T follicular helper cell (primary cell): ENCODE results near the gene RHCE.
"Not testable (repeated sequence)": the region's sequence is repeated elsewhere in the genome, so short reads cannot be mapped to it uniquely, and the experiment has no call there.

Experiments used
- DNase-seq: peaks from one replicate; pipeline ENCODE4 v3.0.0-alpha.2; 2020; ENCODE audit warnings: low read depth

RHCE gene

GRCh38 chr1:25398079-25398478, 22.5 kb downstream of the RHCE start:
- not testable (repeated sequence) for DNase-seq

GRCh38 chr1:25397549-25397948, 23.1 kb downstream of the RHCE start:
- DNase-seq: not testable (repeated sequence)

GRCh38 chr1:25392841-25393240, 27.8 kb downstream of the RHCE start:
- no peak for DNase-seq

- not testable (repeated sequence) for DNase-seq
Measured at GRCh38 chr1:25389721-25390120, 30.9 kb downstream of the RHCE start.

- not testable (repeated sequence) for DNase-seq
Measured at GRCh38 chr1:25388691-25389090, 31.9 kb downstream of the RHCE start.

- DNase-seq: not testable (repeated sequence)
Measured at GRCh38 chr1:25387096-25387495, 33.5 kb downstream of the RHCE start.

GRCh38 chr1:25383875-25384274, 36.8 kb downstream of the RHCE start:
- DNase-seq: not testable (repeated sequence)

GRCh38 chr1:25383090-25383489, 37.5 kb downstream of the RHCE start:
- DNase-seq: not testable (repeated sequence)

- not testable (repeated sequence) for DNase-seq
Measured at GRCh38 chr1:25382543-25382942, 38.1 kb downstream of the RHCE start.

- DNase-seq: not testable (repeated sequence)
Measured at GRCh38 chr1:25378367-25378766, 42.3 kb downstream of the RHCE start.

GRCh38 chr1:25371757-25372156, 48.9 kb downstream of the RHCE start:
- not testable (repeated sequence) for DNase-seq

- DNase-seq: not testable (repeated sequence)
Measured at GRCh38 chr1:25369691-25370271, 50.8 kb downstream of the RHCE start.

GRCh38 chr1:25369241-25369640, 51.4 kb downstream of the RHCE start:
- no peak for DNase-seq

GRCh38 chr1:25362634-25363559, 57.7 kb downstream of the RHCE start:
- DNase-seq: not testable (repeated sequence)

GRCh38 chr1:25361901-25362300, 58.7 kb downstream of the RHCE start:
- DNase-seq: no peak

GRCh38 chr1:25360596-25361581, 59.7 kb downstream of the RHCE start:
- no peak for DNase-seq

GRCh38 chr1:25356848-25357247, 63.8 kb downstream of the RHCE start:
- no peak for DNase-seq

GRCh38 chr1:25356441-25356840, 64.2 kb downstream of the RHCE start:
- no peak for DNase-seq

GRCh38 chr1:25355841-25356395, 64.7 kb downstream of the RHCE start:
- no peak for DNase-seq

GRCh38 chr1:25349606-25350005, 71.0 kb downstream of the RHCE start:
- no peak for DNase-seq

GRCh38 chr1:25347556-25347955, 73.1 kb downstream of the RHCE start:
- no peak for DNase-seq

GRCh38 chr1:25343872-25344271, 76.8 kb downstream of the RHCE start:
- no peak for DNase-seq
